Mucosa of descending colon (tissue), 3 donors: ENCODE data around the gene ELMO1. TPM values are rescaled to one million over a fixed set of nuclear protein-coding genes. Genes with fewer than 3 reads are reported as not detected.

Experiments
- ATAC-seq: fragments of 200-7000 bp; cut with Tn5 transposase; one replicate; pipeline ENCODE4 v1.9.1; 2020; ENCODE audit warnings: mild to moderate bottlenecking, moderate library complexity
- DNase-seq, 3 donors: peaks; one replicate each; pipeline ENCODE4 v3.0.0-alpha.2; 2020
- H3K36me3 ChIP-seq: fragments of 200-600 bp; one replicate; pipeline ENCODE4 v1.8.0; 2021; ENCODE audit warnings: low read depth, mild to moderate bottlenecking
- H3K4me1 ChIP-seq: fragments of 200-600 bp; one replicate; pipeline ENCODE4 v1.8.0; 2021; ENCODE audit warnings: low read depth, mild to moderate bottlenecking
- H3K4me3 ChIP-seq: fragments of 200-600 bp; one replicate; pipeline ENCODE4 v1.8.0; 2021; ENCODE audit warnings: mild to moderate bottlenecking
- H3K9me3 ChIP-seq: fragments of 200-600 bp; one replicate; pipeline ENCODE4 v1.8.0; 2021; ENCODE audit warnings: mild to moderate bottlenecking
- CTCF ChIP-seq: fragments of 200-600 bp; IDR thresholded peaks from one replicate; pipeline ENCODE4 v1.8.0; 2022; ENCODE audit warnings: antibody characterized with exemption, mild to moderate bottlenecking
- intact Hi-C, 2 donors: fragments of 100-400 bp; cut with DNase I in 1 of 2; cut with micrococcal nuclease in 1 of 2; formaldehyde crosslinking; loops; one replicate each; pipeline versions ENCODE4 v1.11.0 to v1.11.1; 2022; cut with DNase I, micrococcal nuclease
- total RNA-seq, 3 donors: library from RNA; stranded (reverse); fragmentation: NEBNext Ultra II Directional in 2 of 3; extraction: Animal tissue kit (Norgen Biotek cat#: 25700) in 2 of 3; gene quantifications; one replicate each; pipeline versions ENCODE4 v1.2.1 to v1.2.4, GENCODE V29; 2021 to 2023
- donor health status: DM: no; HTN: no; CAD: no; lungs with moderate emphysema.
- donor health status: DM: no; HTN: no; CAD: no.
- donor health status: DM: no; HTN: yes; CAD: no.

ELMO1 gene
- total RNA-seq, 3 donors from 2014 or later, result 9.7 to 27.2 (median 18.2) TPM

- Histone ChIP-seq H3K4me1 (no peaks in the 10 kb centered on the region), H3K36me3 (no peaks in the 10 kb centered on the region), H3K4me3 (no peak overlapping the region), H3K9me3 (no peaks in the 10 kb centered on the region)
- no peak for DNase-seq
- no peak for TF ChIP-seq CTCF
- intact Hi-C loops, result no loop called here
- no peak for ATAC-seq
These were observed 44.5 kb upstream of the ELMO1 start for GRCh38 chr7:37493123-37493522.

- H3K4me1 ChIP-seq, result no peaks in the 10 kb centered on the region
- DNase-seq (no peak), ATAC-seq (no peak)
- H3K36me3 ChIP-seq, result no peaks in the 10 kb centered on the region
- intact Hi-C loops, result no loop called here
- H3K9me3 ChIP-seq, result no peaks in the 10 kb centered on the region
- no peak for TF ChIP-seq CTCF
- H3K4me3 ChIP-seq, result no peak overlapping the region
These were observed 43.4 kb upstream of the ELMO1 start for GRCh38 chr7:37491919-37492694.

- Histone ChIP-seq H3K36me3 (no peaks in the 10 kb centered on the region), H3K4me3 (no peak overlapping the region), H3K4me1 (no peaks in the 10 kb centered on the region), H3K9me3 (no peaks in the 10 kb centered on the region)
- intact Hi-C loops, result no loop called here
- TF ChIP-seq CTCF, result no peak
- DNase-seq, result no peak
- no peak for ATAC-seq
These were observed 41.0 kb upstream of the ELMO1 start for GRCh38 chr7:37489703-37490102.

DNA sequence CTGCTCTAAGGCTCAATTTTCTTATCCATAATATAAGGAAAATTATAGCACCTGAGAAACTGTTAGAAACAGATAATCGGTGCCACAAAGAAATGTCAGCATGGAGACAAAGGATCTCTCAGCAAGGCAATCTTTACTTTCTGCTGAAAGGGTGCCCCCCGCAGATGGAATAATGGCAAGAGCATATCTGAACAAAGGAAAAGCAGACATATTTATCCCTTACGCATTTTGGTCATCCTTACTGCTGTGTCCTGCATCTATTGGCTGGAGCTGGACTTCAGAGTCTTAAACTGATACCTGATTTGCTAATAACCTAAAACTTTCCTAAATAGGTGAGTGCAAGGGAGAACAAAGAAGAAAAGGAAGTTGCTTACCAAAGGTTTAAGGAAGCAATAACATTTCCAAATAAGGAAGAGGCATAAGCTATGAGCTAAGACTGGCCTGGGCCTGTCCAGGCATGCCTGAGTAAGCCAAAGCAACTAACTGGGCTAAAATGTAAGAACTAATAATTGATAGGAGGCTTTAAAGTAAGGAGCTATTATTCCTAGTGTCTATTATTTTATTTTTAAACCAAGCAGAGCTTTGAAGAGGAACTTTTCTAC lies 39.6 kb upstream of the ELMO1 start:
- ATAC-seq, result no peak
- no peak for TF ChIP-seq CTCF
- intact Hi-C loops, result no loop called here

GRCh38 chr7:37484426-37485073 lies 35.9 kb upstream of the ELMO1 start:
- no peak for TF ChIP-seq CTCF
- intact Hi-C loops, result no loop called here
- ATAC-seq (no peak), DNase-seq (no peak)
- Histone ChIP-seq H3K36me3 (no peaks in the 10 kb centered on the region), H3K4me1 (no peaks in the 10 kb centered on the region), H3K4me3 (no peak overlapping the region), H3K9me3 (no peaks in the 10 kb centered on the region)

More for the DNA sequence above, 39.6 kb upstream of the ELMO1 start:
- H3K36me3 ChIP-seq, result no peaks in the 10 kb centered on the region
- no peak for DNase-seq
- H3K4me1 ChIP-seq, result no peaks in the 10 kb centered on the region
- H3K4me3 ChIP-seq, result no peak overlapping the region
- H3K9me3 ChIP-seq, result no peaks in the 10 kb centered on the region
